GM18873 (cell line): ENCODE data around the gene TALDO1.

ENCODE experiments used
- ATAC-seq: cut with Tn5 transposase; IDR thresholded peaks from one replicate; pipeline ENCODE4 v1.9.1; 2021; ENCODE audit warnings: mild to moderate bottlenecking, moderate library complexity, moderate number of reproducible peaks; ENCODE audit not compliant: unreplicated experiment, low FRiP score

Gene TALDO1

DNA sequence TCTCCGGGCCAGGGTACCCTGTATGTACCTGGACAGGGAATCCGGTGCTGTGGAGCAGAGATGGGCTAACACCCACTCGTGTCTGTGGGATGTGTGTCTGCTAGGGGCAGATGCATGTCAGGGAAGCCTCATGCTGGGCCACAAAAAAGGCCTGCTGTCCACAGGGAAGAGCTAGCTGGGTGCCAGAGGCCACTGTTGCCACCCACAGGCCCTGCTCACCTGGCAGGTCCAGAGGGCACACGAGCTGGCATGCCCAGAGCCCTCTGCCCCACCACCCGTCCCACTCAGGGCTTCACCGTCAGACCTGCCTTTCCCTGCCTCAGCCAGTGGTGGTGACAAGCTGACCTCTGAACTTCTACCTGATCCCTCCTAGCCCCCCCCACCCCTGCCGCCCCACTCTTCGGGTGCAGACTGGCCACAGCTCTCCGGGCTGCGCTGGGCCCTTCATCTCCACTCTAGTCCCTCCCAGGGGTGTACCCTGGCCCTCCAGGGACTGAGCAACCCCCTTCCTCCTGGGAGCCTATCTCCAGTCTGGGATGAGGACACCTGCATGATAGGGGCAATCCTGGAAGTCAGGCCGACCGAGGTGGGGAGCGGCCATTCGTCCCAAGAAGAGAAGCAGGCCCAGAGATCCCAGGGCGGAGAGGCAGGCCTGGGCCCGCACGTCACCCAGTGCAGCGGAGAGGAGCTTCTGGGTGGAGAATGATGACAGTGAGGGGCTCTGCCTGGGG is 49.5 kb downstream of the TALDO1 start:
- ATAC-seq = no peak

DNA sequence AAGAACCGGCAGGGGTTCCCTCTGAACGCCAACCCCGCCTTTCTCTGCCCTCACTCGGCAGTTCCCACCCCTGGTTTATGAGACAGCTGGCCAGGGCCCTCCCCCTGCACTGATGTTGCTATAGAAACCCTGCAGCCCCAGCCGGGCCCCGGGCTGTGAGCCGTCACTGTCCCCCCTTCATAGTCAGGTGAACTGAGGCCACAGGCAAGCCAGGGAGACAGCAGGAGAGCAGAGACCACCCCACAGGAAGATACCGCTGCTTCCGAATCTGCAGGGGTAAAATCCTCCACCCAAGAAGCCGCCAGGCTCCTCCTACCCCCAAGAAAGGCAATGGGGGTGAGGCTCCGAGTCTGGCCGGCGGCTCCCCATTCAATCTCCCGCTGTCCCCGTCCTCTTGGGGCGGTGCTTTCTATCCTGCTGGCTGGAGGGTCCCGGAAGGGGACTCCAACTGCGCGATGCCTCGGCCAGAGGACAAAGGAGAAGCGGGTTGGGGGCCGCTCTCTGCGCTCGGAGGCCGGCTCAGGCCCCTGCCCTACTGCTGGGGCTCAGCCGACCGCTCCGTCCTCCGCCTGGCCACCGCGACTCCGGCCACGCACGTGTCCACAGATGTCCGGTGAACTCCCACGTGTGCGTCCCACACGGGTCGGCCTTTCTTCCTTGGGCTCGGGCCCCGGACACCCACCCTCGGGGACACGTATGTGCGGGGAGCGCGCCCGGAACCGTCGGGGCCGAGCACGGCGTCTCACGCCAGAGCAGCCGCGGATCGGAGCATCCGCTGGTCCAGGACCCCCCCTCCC is 50.2 kb downstream of the TALDO1 start:
- ATAC-seq = peak; percentile 31

DNA sequence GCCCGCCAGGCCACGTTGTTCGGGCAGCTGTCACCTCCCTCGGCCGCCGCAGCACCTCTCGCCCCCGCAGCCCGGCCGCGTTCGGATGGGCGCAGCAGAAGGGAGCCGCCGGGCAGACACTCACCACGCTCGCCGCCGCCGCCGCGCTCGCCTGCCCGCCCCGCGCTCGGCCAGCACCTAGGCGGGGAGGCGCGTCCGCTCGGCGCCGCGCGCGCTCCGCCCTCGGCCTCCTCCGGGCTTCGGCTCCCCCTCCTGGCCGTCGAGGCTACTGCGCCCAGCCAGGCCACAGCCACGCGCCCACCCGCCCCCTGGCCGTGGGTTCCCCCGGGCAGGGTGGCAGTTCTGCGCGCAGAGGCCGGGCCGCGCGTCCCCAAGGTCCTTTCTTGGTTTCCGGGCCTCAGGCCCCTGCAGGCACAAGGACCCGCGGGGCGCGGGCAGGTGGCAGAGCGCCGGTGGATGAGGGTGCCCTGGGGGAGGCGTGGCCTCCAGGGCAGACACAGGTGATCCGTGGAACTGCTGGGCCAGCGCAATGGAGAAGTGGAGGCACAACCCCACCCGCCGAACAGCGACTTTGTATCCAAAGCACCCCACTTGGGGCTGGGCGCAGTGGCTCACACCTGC is 50.9 kb downstream of the TALDO1 start, which contains the start of gene SLC25A22:
SLC25A22 (minus strand) TSS at position 189 of the 621 bp plus-strand sequence. CDS start 3,275 bp downstream, outside the sequence.
- ATAC-seq = peak; percentile 43

GRCh38 chr11:799641-800316 is 52.5 kb downstream of the TALDO1 start:
- no peak for ATAC-seq

GRCh38 chr11:800473-800872 is 53.2 kb downstream of the TALDO1 start:
- ATAC-seq = no peak

DNA sequence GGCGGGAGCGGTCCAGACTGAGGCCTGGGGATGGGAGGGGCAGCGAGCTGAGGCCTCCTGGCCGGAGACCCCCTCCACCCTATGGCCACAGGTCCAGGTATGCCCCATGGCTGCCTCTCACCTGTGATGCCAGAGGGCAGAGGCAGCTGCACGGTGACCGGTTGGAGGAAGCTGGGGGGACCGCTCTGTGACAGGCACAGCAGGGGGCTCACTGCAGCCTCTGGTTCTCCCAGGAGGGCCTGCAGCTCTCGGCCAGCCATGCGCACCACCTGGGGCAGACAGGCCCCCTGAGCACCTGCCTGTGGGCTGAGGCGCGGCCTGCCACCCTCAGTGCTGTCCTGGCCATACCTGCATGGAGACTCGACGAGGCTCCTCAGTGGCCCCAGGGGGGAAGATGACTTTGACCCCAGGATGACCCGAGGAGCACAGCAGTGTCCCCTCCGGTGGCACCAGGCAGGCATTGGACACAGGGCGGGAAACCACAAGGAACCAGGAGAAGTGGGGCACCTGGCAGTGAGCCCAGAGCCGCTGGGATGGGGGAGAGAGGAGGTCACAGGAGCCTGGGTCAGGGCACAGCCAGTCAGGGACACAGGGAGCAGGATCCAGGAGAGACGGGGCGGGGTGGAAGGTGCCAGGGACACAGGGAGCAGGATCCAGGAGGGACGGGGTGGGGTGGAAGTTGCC is 54.0 kb downstream of the TALDO1 start:
- ATAC-seq = no peak

DNA sequence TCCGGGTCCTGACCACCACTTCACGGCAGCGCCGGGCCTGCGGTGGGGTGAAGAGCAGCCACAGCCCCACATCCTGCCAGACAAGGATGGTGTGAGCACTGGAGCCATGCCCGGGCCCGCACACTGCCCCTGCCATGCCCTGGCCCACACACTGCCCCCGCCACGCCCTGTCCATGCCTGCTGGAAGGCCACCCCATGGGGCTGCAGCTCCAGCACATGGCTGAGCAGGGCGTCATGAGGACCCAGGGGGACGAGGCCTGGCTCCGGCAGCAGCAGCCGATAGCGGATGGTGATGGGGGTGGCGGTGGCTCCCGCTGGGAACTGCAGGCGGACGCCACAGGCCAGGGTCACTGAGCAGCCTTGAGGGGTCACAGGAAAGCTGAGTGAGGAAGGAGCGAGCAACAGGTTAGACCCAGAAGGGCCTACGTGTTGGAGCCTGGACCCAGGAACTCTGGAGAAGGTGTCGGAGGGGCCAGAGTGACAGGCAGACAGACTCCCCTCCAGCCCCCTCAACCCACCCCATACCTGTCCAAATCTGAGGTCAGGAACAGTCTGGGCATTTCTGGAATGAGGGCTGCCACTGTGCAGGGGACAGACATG is 54.9 kb downstream of the TALDO1 start:
- ATAC-seq = no peak

DNA sequence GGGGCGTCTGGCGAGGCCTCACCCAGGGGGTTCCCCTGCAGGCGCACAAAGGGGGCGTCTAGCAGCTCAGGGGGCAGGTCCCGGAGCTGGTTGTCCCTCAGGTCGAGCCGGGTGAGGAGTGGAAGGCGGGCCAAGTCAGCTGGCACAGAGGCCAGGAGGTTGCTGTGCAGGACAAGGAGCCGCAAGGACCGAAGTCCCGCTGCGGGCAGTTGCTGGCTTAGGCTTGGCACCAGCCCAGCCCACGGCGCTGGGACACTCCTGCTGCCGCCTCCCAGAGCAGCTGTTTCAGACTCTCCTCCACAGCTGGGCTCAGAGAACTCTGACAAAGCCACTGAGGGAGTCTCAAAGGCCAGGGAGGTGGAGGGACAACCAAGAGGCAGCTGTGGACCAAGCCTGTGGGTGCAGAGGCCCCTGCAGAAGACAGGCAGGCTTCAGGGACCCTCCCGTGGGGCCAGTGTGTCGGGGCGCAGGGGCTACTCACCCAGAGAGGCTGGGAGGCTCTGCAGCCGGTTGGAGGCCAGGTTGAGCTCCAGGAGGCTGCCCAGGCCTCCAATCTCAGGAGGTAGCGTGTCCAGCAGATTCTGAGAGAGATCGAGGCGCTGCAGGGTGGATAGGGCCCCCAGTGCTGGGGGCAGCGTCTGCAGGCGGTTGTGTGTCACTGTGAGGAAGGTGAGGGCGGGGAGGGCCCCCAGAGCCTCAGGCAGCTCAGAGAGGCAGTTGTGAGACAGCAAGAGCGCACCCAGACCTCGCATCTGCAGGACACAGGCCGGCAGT is 55.6 kb downstream of the TALDO1 start:
- no peak for ATAC-seq

GRCh38 chr11:803467-803742 is 56.1 kb downstream of the TALDO1 start:
- no peak for ATAC-seq

DNA sequence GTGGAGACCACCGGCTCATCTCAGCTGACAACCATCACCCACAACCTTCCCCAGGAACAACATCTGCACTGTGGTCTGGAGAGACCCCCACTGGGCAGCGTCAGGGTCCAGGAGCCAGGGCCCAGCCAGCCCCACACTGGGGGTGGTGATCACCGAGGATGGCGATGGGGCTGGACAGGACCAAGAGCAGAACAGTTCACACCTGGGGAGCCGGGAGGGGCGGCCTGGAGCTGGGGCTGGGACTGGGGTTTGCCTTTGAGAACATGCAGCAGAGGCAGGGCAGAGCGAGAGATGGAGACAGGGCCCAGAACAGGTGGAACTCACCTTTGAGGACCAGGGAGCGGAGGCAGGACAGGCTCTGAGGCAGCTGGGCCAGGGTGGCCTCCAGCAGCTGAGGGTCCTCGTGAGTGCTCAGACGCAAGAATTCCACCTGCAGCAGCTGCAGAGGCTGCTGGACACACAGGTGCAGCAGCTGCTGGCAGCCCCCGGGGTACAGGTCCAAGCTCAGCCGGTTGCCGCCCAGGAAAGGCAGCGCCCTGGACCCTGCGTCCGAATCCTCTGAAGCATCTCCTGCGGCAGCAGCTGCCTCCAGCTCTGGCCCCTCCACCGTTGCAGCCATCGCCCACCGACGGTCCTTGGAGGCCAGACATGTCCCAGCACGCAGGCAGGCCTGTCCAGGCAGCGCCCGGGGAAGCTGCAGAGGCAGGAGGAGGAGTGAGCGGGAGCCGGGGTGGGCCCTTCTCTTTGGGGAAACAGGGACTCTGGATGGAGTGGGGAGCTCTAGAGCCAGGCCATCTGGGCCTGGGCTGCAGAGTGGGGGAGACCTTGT is 56.7 kb downstream of the TALDO1 start:
- ATAC-seq = no peak

DNA sequence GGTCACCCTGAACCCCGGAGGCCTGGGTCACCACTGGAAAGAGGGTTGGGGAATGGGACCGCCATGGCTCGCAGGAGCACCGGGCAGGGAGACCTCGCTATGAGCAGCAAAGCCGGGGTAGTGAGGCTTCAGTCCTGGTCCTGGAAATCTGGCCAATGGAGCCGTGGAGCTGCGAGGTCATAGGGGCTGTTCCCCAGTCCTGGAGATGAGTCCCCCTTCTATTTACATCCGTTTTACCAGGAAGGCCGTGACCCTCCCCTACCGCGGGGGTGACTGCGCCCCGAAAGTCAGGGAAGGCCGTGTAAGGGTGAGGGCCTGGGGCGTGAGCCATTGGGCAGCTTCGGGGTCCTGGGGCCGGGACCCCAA is 57.3 kb downstream of the TALDO1 start:
- no peak for ATAC-seq

- no peak for ATAC-seq
These were observed 61.4 kb downstream of the TALDO1 start for GRCh38 chr11:808427-809286.

DNA sequence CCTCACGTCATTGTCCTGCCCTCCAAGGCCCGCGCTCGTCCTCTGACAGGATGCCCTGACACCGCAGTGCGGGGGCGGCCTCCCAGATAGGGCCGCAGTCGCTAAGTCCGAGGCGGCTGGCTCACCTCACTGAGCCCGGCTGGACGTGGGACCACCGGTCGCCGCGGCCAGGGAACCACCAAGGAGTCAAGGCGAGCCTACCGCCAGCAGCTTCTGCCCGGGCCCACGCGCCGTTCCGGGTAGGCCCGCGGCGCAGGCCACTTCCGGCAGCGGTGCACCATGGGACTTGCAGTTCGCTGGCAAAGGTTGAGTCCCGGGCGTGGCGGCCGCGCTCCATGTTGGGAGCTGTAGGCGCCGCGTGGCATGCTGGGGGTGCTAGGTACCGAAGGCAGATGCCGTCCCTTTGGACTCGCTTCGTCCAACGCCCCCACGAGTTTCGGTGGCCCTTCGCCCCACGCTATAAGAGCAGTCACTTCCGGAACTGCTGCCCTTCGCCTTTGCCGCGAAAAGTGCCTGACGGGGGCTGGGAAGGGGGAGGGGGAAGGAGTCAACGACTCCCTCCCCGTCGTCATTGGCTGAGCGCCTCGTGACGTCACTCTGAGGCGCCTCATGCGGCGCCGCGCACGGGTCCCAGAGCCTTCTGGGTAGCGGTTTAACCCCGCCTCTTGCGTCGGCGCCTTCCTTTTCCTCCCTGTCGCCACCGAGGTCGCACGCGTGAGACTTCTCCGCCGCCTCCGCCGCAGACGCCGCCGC is 62.2 kb downstream of the TALDO1 start, which contains the start of gene RPLP2:
RPLP2 (plus strand) TSS at position 681 of the 753 bp plus-strand sequence. CDS start 268 bp downstream, outside the sequence.
- ATAC-seq = peak; percentile 72

DNA sequence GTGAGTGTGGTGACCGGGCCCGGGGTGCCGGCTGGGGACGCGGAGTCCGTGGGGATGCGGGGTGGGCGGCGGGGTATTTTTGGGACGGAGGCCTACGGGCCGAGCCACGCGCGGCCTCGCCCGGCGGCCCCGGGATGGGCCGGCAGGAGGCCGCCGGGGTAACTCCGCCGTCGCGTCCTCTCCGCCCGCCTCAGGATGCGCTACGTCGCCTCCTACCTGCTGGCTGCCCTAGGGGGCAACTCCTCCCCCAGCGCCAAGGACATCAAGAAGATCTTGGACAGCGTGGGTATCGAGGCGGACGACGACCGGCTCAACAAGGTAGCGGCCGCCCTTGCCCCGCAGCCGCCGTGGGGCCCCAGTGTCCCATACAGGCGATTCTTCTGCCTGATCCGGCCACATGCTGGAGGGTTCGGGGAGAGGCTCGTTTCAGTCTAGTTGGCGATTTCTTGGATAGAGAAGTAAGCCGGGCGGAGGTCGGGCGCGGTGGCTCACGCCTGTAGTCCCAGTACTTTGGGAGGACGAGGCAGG is 62.8 kb downstream of the TALDO1 start:
- no peak for ATAC-seq

- ATAC-seq = no peak
These were observed 64.4 kb downstream of the TALDO1 start for GRCh38 chr11:811446-812245.

DNA sequence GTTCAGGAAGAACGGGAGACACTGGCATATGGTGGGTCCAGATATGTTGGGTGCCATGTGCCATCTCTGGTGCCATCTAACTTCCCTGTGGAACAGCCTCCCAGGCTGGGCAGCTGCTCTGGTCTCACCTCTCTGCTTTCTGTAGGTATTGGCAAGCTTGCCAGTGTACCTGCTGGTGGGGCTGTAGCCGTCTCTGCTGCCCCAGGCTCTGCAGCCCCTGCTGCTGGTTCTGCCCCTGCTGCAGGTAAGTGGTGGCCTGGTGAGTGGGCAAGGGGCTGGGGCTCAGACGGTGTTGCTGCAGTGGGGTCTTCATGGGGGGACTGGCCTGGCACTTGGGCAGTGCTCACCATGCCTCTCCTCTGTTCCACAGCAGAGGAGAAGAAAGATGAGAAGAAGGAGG is 65.1 kb downstream of the TALDO1 start:
- no peak for ATAC-seq
